Lower leg skin (tissue), 3 donors: Measurements from ENCODE around the gene EREG.

Experiments used
- POLR2A ChIP-seq, 2 donors: fragments of 450-650 bp; IDR thresholded peaks; one replicate each; pipeline ENCODE4 v1.6.1; 2016 to 2017; ENCODE audit warnings: antibody characterized with exemption in 2 of 2, mild to moderate bottlenecking in 1 of 2, moderate library complexity in 1 of 2
- TF ChIP-seq, protein P1 (sequence below), 3 donors: fragments of 450-650 bp; IDR thresholded peaks; one replicate each; pipeline ENCODE4 v1.5.1; 2016; ENCODE audit warnings: antibody characterized with exemption in 3 of 3, mild to moderate bottlenecking in 3 of 3, moderate library complexity in 2 of 3

- TF ChIP-seq, protein P1, sequence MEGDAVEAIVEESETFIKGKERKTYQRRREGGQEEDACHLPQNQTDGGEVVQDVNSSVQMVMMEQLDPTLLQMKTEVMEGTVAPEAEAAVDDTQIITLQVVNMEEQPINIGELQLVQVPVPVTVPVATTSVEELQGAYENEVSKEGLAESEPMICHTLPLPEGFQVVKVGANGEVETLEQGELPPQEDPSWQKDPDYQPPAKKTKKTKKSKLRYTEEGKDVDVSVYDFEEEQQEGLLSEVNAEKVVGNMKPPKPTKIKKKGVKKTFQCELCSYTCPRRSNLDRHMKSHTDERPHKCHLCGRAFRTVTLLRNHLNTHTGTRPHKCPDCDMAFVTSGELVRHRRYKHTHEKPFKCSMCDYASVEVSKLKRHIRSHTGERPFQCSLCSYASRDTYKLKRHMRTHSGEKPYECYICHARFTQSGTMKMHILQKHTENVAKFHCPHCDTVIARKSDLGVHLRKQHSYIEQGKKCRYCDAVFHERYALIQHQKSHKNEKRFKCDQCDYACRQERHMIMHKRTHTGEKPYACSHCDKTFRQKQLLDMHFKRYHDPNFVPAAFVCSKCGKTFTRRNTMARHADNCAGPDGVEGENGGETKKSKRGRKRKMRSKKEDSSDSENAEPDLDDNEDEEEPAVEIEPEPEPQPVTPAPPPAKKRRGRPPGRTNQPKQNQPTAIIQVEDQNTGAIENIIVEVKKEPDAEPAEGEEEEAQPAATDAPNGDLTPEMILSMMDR (IDR thresholded peaks at IDR 0.05), result no peak
- no peak for TF ChIP-seq POLR2A (IDR thresholded peaks at IDR 0.05)
These were observed 13.6 kb downstream of the EREG start for GRCh38 chr4:74378573-74378972.
